K562 treated with DMSO at 1 percent for 4 hours (cell line): ENCODE data around the gene COPS4. TPM values are rescaled to one million over a fixed set of nuclear protein-coding genes. Genes with fewer than 3 reads are reported as not detected.

Experiments used
- total RNA-seq: library from RNA; unstranded; fragments of 300-600 nt; gene quantifications from 2 replicates; pipeline ENCODE4 v1.2.3, GENCODE V29; 2022; ENCODE audit not compliant: insufficient read depth

COPS4 gene
- 34.6 and 41.7 TPM in 2 replicates for total RNA-seq

GRCh38 chr4:83034630-83035494 is at the start of gene COPS4:
Gene COPS4, plus strand, starts transcription at chr4:83035183. Its CDS starts 42 bp downstream, at chr4:83035225.

GRCh38 chr4:83010522-83011318 is 24.3 kb upstream of the COPS4 start, which contains the start of gene LIN54:
Gene LIN54, minus strand, starts transcription at chr4:83010823. Its CDS starts 25,979 bp downstream, at chr4:82984844.

GRCh38 chr4:83114576-83114975 is 79.6 kb downstream of the COPS4 start, which contains the start of gene PLAC8:
Gene PLAC8, minus strand, starts transcription at chr4:83114729. Its CDS starts 6,808 bp downstream, at chr4:83107921.

Other genes starting within 250 kb of the COPS4 start
- not detected in 2 replicates for gene SCD5, start 236.4 kb upstream of the COPS4 start, total RNA-seq
- 115 and 157 TPM in 2 replicates for gene SEC31A, start 144.0 kb upstream of the COPS4 start, total RNA-seq
- gene THAP9, start 134.4 kb upstream of the COPS4 start, total RNA-seq, result 1.2 and 2.2 TPM in 2 replicates
- 15.2 and 16.0 TPM in 2 replicates for gene LIN54, start 24.4 kb upstream of the COPS4 start, total RNA-seq
- gene PLAC8, start 79.5 kb downstream of the COPS4 start, total RNA-seq, result not detected in 2 replicates
- gene COQ2, start 249.6 kb downstream of the COPS4 start, total RNA-seq, result 3.2 and 7.9 TPM in 2 replicates